GM12878 (cell line): ENCODE results near the gene PHLDA2. TPM values are rescaled to one million over a fixed set of nuclear protein-coding genes. Genes with fewer than 3 reads are reported as not detected.

ENCODE experiments used
- ATAC-seq: fragments of 200-7000 bp; cut with Tn5 transposase; 3 replicates; pipeline ENCODE4 v1.9.1; 2020; ENCODE audit warnings: mild to moderate bottlenecking, moderate library complexity
- BruUV-seq: library from RNA; stranded (reverse); fragments of 400-500 nt; replicated peaks from 2 replicates; lab custom pipeline; 2021; lab: Mats Ljungman, UMichigan
- CTCF ChIA-PET: fragments of 300-600 bp; sonication (Branson Sonifier 250); formaldehyde crosslinking; extraction: SDS; loops from one replicate; lab custom pipeline; 2021; ENCODE audit warnings: inconsistent platforms; lab: Yijun Ruan, JAX
- POLR2A ChIA-PET: fragments of 350-600 bp; formaldehyde crosslinking; extraction: SDS; loops from one replicate; lab custom pipeline; 2021; ENCODE audit warnings: inconsistent platforms; lab: Charles Lee
- RAD21 ChIA-PET: fragments of 300-600 bp; sonication (Branson Sonifier 250); formaldehyde crosslinking; loops from one replicate; lab custom pipeline; 2023; ENCODE audit warnings: antibody characterized with exemption; ENCODE audit not compliant: unreplicated experiment; lab: Charles Lee
- SMC1A ChIA-PET: fragments of 300-600 bp; sonication (Branson Sonifier 250); formaldehyde crosslinking; loops from one replicate; lab custom pipeline; 2023; ENCODE audit not compliant: unreplicated experiment, uncharacterized antibody; lab: Charles Lee
- DNase-seq: peaks from one replicate; pipeline ENCODE4 v3.0.0-alpha.2; 2011; ENCODE audit warnings: low read depth, low spot score
- FAIRE-seq: peaks from 3 replicates; lab custom pipeline; 2011; peaks lifted over from hg19 to GRCh38; lab: Jason Lieb, UNC
- H2AFZ ChIP-seq: 2 replicates; pipeline ENCODE4 v1.6.0; 2011; ENCODE audit warnings: low read depth, low read length, control low read depth; ENCODE audit not compliant: control insufficient read depth
- H3K27ac ChIP-seq: 2 replicates; pipeline ENCODE4 v1.5.1; 2011; ENCODE audit warnings: control low read depth; ENCODE audit not compliant: control insufficient read depth, insufficient read depth
- H3K27me3 ChIP-seq, 2 experiments: replicated peaks in 1 of 2; 2 replicates each; pipeline versions ENCODE4 v1.6.0 to v1.6.1; 2011; ENCODE audit warnings: low read length in 1 of 2; ENCODE audit not compliant: control insufficient read depth in 2 of 2, insufficient read depth in 2 of 2
- H3K36me3 ChIP-seq, 2 experiments: 2 replicates each; pipeline ENCODE4 v1.5.1; 2011; ENCODE audit warnings: low read length in 1 of 2; ENCODE audit not compliant: control insufficient read depth in 2 of 2, insufficient read depth in 2 of 2
- H3K4me1 ChIP-seq: 2 replicates; pipeline ENCODE4 v1.6.1; 2011; ENCODE audit warnings: mild to moderate bottlenecking, low read length, moderate library complexity, mixed read lengths; ENCODE audit not compliant: control insufficient read depth, insufficient read depth
- H3K4me2 ChIP-seq: 2 replicates; pipeline ENCODE4 v1.6.0; 2011; ENCODE audit warnings: control low read depth; ENCODE audit not compliant: control insufficient read depth, insufficient read depth
- H3K4me3 ChIP-seq: fragments of 200-600 bp; sonication (generic); 2 replicates; pipeline ENCODE4 v1.5.1; 2016
- H3K79me2 ChIP-seq: 2 replicates; pipeline ENCODE4 v1.6.0; 2011; ENCODE audit warnings: low read length; ENCODE audit not compliant: control insufficient read depth, insufficient read depth
- H3K9ac ChIP-seq: 2 replicates; pipeline ENCODE4 v1.8.0; 2011; ENCODE audit warnings: low read length, control low read depth, mixed read lengths; ENCODE audit not compliant: control insufficient read depth, insufficient read depth
- H3K9me3 ChIP-seq: replicated peaks from 3 replicates; pipeline ENCODE4 v1.5.1; 2011; ENCODE audit warnings: mild to moderate bottlenecking, low read length; ENCODE audit not compliant: control insufficient read depth, insufficient read depth
- H4K20me1 ChIP-seq: 2 replicates; pipeline ENCODE4 v1.6.0; 2011; ENCODE audit not compliant: control insufficient read depth, insufficient read depth
- WGBS: methylation state at CpG from one replicate; pipeline ENCODE4 v1.1.6; 2016; ENCODE audit warnings: low lambda C conversion rate; ENCODE audit not compliant: insufficient replicate concordance, insufficient coverage; ENCODE audit errors: missing lambda C conversion rate; 5-methylcytosine and 5-hydroxymethylcytosine counted together
- in situ Hi-C: fragments of 300-500 bp; cut with MboI; formaldehyde crosslinking; loops from 9 replicates; pipeline ENCODE4 v1.14.3; 2018; ENCODE audit warnings: mixed read lengths
- intact Hi-C: fragments of 100-400 bp; cut with micrococcal nuclease; formaldehyde crosslinking; loops from one replicate; pipeline ENCODE4 v1.14.2; 2022; ENCODE audit not compliant: unreplicated experiment
- polyA plus RNA-seq, 11 experiments: library from polyadenylated mRNA; depleted of rRNA in 4 of 11; unstranded in 6 of 11; stranded (reverse) in 5 of 11; fragments of >200 nt; fragmentation: Nextera tagmentation in 4 of 11; fragmentation: Illumina TruSeq in 1 of 11; extraction: Ambion mirVana in 4 of 11; extraction: Trizol in 1 of 11; gene quantifications; 1 replicate in 1 of 11; 2 replicates in 10 of 11; pipeline versions ENCODE4 v1.2.1 to v1.2.3, GENCODE V29; 2011 to 2016; ENCODE audit warnings: inconsistent platforms in 2 of 11, missing spikeins in 2 of 11, low read depth in 1 of 11
- total RNA-seq, 4 experiments: library from RNA; depleted of rRNA in 3 of 4; stranded (reverse); fragments of >200 nt in 3 of 4; fragmentation: Illumina TruSeq in 1 of 4; extraction: Trizol in 1 of 4; gene quantifications; 2 replicates each; pipeline versions ENCODE4 v1.2.1 to v1.2.3, GENCODE V29; 2013 to 2021
- TF ChIP-seq, protein P1 (sequence below): IDR thresholded peaks from 2 replicates; pipeline ENCODE4 v1.6.1; 2012; ENCODE audit warnings: improper control_type of control experiment, low read depth, low read length; ENCODE audit not compliant: insufficient replicate concordance

The PHLDA2 gene
- total and polyA plus RNA-seq, 10 of the 15 experiments (the other 5 are each of a cell fraction or from before 2014, with no cell fraction given) = 0.15 to 0.49 (median 0.16) TPM; not detected in 7

- Histone ChIP-seq H3K9me3 (no peaks in the 10 kb centered on the region), H3K9ac (no peak overlapping the region), H3K4me1 (peaks cover under 1% of the 10 kb centered on the region; the same call in 1 of the 2 replicates), H3K4me3 (no peak overlapping the region), H3K36me3 (no peaks in the 10 kb centered on the region), H3K79me2 (no peaks in the 10 kb centered on the region), H3K4me2 (no peak overlapping the region), H2AFZ (no peak overlapping the region), H3K27me3 (peaks cover 3 to 9% of the 10 kb centered on the region in 2 experiments; a peak in 3 of 4 replicates), H3K27ac (no peak overlapping the region), H4K20me1 (no peaks in the 10 kb centered on the region)
- SMC1A ChIA-PET = no interaction called here
- 0 out of 3 replicates have a peak, but pooled peaks have one; percentile 11 for ATAC-seq
- no peak for FAIRE-seq
- RAD21 ChIA-PET = no interaction called here
- intact Hi-C loops = no loop called here
- POLR2A ChIA-PET = no interaction called here
- no peak for DNase-seq
- in situ Hi-C loops = no loop called here
- CTCF ChIA-PET = no interaction called here
- 51% methylated on average over 22 of the region's 22 CpGs for WGBS
- BruUV-seq = no TSS peak
- TF ChIP-seq, protein P1, sequence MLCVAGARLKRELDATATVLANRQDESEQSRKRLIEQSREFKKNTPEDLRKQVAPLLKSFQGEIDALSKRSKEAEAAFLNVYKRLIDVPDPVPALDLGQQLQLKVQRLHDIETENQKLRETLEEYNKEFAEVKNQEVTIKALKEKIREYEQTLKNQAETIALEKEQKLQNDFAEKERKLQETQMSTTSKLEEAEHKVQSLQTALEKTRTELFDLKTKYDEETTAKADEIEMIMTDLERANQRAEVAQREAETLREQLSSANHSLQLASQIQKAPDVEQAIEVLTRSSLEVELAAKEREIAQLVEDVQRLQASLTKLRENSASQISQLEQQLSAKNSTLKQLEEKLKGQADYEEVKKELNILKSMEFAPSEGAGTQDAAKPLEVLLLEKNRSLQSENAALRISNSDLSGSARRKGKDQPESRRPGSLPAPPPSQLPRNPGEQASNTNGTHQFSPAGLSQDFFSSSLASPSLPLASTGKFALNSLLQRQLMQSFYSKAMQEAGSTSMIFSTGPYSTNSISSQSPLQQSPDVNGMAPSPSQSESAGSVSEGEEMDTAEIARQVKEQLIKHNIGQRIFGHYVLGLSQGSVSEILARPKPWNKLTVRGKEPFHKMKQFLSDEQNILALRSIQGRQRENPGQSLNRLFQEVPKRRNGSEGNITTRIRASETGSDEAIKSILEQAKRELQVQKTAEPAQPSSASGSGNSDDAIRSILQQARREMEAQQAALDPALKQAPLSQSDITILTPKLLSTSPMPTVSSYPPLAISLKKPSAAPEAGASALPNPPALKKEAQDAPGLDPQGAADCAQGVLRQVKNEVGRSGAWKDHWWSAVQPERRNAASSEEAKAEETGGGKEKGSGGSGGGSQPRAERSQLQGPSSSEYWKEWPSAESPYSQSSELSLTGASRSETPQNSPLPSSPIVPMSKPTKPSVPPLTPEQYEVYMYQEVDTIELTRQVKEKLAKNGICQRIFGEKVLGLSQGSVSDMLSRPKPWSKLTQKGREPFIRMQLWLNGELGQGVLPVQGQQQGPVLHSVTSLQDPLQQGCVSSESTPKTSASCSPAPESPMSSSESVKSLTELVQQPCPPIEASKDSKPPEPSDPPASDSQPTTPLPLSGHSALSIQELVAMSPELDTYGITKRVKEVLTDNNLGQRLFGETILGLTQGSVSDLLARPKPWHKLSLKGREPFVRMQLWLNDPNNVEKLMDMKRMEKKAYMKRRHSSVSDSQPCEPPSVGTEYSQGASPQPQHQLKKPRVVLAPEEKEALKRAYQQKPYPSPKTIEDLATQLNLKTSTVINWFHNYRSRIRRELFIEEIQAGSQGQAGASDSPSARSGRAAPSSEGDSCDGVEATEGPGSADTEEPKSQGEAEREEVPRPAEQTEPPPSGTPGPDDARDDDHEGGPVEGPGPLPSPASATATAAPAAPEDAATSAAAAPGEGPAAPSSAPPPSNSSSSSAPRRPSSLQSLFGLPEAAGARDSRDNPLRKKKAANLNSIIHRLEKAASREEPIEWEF = no peak
These were observed 5.5 kb downstream of the PHLDA2 start for GRCh38 chr11:2923446-2924375.
